ENCODE results near the gene ABLIM2.

Gene ABLIM2

DNA sequence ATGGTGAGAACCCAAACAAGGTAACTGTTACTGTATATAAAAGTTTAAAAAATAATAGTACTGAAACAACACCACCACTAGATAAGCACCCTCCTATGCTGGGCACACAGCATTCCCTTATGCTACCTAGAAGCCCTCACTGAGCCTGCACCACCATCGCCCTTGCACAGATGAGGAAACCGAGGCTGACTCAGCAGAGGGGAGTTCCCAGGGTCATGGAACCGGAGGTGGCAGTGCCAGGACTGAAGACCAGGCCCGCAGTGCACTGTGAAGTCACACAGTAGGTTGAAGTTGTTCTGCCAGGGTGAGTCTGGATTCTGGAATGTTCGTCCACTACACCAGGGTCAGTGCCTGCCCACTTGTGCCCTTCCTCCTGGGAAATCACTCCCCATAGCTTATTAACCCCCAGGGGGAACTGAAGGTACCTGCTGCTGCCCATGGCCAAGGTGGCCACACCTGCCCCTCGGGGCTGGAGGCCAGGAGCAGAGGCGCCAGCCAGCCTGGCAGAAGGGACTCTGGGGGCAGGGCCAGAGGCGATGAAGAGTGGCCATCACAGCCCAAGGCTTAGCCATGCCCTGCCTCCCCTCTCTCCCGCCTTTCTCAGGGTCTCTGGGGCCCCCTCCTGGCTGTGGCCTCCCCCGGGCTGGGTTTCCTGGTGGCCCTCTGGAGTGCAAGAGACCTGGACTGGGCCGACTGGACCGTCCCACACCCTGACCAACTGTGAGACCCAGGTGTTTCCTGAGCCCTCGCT, 15.1 kb upstream of the ABLIM2 start:
- TF ChIP-seq, protein P1, sequence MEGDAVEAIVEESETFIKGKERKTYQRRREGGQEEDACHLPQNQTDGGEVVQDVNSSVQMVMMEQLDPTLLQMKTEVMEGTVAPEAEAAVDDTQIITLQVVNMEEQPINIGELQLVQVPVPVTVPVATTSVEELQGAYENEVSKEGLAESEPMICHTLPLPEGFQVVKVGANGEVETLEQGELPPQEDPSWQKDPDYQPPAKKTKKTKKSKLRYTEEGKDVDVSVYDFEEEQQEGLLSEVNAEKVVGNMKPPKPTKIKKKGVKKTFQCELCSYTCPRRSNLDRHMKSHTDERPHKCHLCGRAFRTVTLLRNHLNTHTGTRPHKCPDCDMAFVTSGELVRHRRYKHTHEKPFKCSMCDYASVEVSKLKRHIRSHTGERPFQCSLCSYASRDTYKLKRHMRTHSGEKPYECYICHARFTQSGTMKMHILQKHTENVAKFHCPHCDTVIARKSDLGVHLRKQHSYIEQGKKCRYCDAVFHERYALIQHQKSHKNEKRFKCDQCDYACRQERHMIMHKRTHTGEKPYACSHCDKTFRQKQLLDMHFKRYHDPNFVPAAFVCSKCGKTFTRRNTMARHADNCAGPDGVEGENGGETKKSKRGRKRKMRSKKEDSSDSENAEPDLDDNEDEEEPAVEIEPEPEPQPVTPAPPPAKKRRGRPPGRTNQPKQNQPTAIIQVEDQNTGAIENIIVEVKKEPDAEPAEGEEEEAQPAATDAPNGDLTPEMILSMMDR (IDR thresholded peaks at IDR 0.05; ENCODE audit: control insufficient read depth, extremely low read depth, insufficient read depth) = no peak
- H3K4me3 ChIP-seq (ENCODE audit: low read depth, low read length) = no peak overlapping the region
- DNase-seq (ENCODE audit: low read depth) = no peak

DNA sequence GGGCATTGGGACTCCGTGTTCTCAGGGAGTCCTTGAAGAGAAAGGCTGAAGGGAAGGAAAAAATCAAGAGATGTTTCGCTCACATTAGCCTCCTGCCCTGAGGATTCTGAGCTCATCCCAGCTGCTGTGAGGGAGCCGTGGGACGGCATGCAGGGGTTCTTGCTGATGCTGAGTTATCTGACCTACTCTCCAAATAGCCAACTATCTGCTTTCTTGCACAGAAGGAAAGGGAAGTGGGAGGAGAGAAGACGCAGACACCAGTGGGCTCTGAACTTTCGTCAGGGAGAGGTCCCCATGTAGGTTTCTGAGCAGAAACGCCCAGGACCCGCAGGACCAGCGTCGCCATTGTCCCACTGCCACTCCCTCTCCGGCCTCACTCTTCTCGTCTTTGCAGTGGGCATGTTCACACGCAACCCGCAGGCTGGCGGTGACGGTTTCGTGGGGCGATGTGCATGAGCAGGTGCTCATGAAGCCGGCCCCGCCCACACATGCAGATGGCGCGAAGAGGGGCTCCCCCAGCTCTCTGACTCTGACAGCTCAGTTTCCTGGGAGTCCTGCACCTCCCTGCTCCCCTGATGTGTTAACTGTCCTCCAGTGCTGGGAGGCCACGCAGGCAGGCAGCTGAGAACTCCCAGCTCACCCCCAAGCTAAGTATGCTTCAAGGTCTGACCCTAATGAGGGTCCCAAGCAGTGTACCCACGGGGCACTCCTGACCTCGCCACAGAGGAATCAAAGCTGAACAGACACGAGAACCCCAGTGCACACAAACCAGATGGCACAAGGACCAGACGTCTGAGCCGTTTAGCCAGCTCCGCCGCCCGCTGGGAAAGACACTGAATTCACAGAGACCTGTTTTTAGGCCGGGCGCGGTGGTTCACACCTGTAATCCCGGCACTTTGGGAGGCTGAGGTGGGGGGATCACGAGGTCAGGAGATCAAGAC, 13.6 kb upstream of the ABLIM2 start:
- H3K4me3 ChIP-seq (ENCODE audit: low read depth, low read length) = no peak overlapping the region
- DNase-seq (ENCODE audit: low read depth) = no peak
- TF ChIP-seq, protein P1 (IDR thresholded peaks at IDR 0.05; ENCODE audit: control insufficient read depth, extremely low read depth, insufficient read depth) = no peak

DNA sequence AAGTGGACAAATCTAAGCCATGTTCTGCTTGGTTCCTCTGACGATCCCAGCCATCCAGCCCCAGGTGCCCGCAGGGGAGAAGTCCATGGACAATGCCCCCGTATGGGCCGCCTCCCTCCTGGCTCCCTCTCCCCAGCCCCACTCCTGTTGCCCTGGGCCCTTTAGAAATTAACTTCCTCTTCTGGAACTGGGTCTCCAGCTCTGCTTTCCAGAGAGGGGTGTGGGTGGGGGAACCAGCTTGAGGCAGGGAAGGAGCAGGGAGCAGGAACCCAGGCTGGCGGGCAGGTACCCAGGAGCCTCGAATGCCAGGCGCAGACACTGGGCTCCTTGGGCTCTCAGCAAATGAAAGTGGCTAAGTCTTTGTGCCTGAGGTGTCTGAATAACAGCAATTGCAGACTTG, 12.7 kb upstream of the ABLIM2 start:
- no peak for DNase-seq (ENCODE audit: low read depth)
- no peak overlapping the region for H3K4me3 ChIP-seq (ENCODE audit: low read depth, low read length)
- TF ChIP-seq, protein P1 (IDR thresholded peaks at IDR 0.05; ENCODE audit: control insufficient read depth, extremely low read depth, insufficient read depth) = no peak

DNA sequence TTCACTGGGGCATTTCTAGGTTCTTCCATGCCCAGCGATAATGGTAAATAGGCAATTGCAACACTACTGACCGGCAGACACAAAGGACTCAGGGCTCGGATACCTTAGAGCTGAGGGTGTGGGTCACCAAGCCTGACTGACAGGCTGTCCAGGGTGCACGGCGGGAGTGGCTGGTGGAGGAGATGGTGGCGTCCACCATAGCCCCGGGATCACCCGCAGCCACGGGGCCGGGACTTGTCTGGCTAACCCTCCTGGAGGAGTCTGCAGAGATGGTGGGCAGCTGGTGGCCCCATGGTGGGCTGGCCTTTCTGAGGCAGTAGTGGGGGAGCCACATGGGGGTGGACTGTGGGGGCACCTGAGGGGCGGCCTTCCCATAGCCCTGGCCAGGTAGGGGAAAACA, 11.7 kb upstream of the ABLIM2 start:
- no peak for DNase-seq (ENCODE audit: low read depth)
- TF ChIP-seq, protein P1 (IDR thresholded peaks at IDR 0.05; ENCODE audit: control insufficient read depth, extremely low read depth, insufficient read depth) = no peak
- H3K4me3 ChIP-seq (ENCODE audit: low read depth, low read length) = no peak overlapping the region

DNA sequence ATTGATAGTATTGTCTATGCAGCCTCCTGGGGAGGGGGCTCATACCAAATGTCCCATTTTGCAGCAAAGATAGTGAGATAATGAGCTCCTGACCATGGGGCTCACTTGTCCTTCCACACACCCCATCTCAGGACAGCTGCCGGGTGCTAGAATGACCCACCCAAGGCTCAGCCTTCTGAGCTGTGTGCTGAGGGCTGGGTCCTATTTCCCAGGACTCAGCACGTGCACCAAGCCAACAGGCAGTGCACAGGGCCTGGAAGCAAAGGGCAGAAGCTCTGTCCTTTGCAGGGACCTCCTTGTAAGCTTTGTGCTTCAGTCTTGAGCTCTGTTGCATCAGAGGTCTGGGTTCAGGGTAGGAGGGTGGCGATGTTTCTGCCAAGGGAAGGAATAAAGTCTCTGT, 11.2 kb upstream of the ABLIM2 start:
- no peak overlapping the region for H3K4me3 ChIP-seq (ENCODE audit: low read depth, low read length)
- DNase-seq (ENCODE audit: low read depth) = no peak
- TF ChIP-seq, protein P1 (IDR thresholded peaks at IDR 0.05; ENCODE audit: control insufficient read depth, extremely low read depth, insufficient read depth) = no peak

DNA sequence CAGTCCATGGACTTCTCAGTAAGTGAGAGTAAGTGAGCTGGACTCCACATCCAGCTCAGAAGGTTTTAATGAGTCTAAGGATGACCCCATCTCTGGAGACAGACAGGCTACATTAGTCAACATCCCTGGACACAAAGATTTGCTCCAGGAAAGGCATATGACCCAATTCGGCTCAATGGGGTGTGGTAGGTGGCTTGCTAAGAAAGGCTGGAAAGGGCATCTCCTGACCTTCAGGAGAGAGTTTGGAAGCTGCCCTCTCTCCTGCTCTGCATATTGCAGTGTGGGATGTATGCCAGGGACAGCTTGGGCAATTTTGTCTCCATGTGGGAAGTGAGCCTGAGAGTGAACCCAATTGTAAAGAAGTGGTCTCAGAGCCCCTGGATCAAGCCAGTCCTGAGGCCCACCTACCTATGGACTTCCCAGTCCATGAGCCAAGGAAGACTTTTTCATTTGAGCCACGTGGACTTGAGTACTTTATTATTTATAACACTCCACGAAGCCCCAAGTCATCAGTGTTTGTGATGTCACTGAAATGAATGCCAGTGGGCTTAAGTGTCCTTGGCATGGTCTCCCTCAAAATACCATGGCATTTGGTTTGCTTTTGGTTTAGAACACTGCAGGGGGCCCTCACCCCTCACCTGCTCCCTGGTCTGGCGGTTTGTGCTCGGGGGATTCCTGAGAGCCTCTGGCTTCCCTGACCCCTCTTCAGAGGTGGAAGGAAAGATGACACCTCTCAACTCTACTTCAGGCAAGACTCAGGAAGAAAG, 10.4 kb upstream of the ABLIM2 start:
- no peak overlapping the region for H3K4me3 ChIP-seq (ENCODE audit: low read depth, low read length)
- TF ChIP-seq, protein P1 (IDR thresholded peaks at IDR 0.05; ENCODE audit: control insufficient read depth, extremely low read depth, insufficient read depth) = no peak
- DNase-seq (ENCODE audit: low read depth) = no peak
